Large intestine (tissue), 3 donors: ENCODE data around the gene GANAB. TPM values are rescaled to one million over a fixed set of nuclear protein-coding genes. Genes with fewer than 3 reads are reported as not detected.

Source experiments
- DNase-seq, 2 donors: peaks; one replicate each; pipeline versions ENCODE4 v3.0.0 to v3.0.0-alpha.2; 2013
- H3K27ac ChIP-seq: one replicate; pipeline ENCODE4 v1.5.1; 2013; ENCODE audit warnings: low read length
- H3K27me3 ChIP-seq: 2 replicates; pipeline ENCODE4 v1.6.1; 2013; ENCODE audit warnings: low read length; ENCODE audit not compliant: control insufficient read depth, insufficient read depth
- H3K36me3 ChIP-seq: 2 replicates; pipeline ENCODE4 v1.6.1; 2013; ENCODE audit warnings: low read length; ENCODE audit not compliant: control insufficient read depth, insufficient read depth
- H3K4me1 ChIP-seq: one replicate; pipeline ENCODE4 v1.6.1; 2013; ENCODE audit warnings: low read length; ENCODE audit not compliant: control insufficient read depth, insufficient read depth
- H3K4me3 ChIP-seq: one replicate; pipeline ENCODE4 v1.5.1; 2013; ENCODE audit warnings: low read length
- H3K9me3 ChIP-seq: one replicate; pipeline ENCODE4 v1.6.1; 2013; ENCODE audit warnings: mild to moderate bottlenecking, low read depth, low read length, moderate library complexity; ENCODE audit not compliant: control insufficient read depth
- WGBS: methylation state at CpG from one replicate; pipeline ENCODE4 v1.1.5; 2013; ENCODE audit warnings: low lambda C conversion rate; ENCODE audit not compliant: insufficient coverage; 5-methylcytosine and 5-hydroxymethylcytosine counted together
- polyA plus RNA-seq: library from polyadenylated mRNA; unstranded; fragments of 120-200 nt; gene quantifications from one replicate; pipeline ENCODE4 v1.2.1, GENCODE V29; 2013

GANAB gene
- polyA plus RNA-seq, 1 donor, result 272 TPM

GRCh38 chr11:62601122-62601371 lies 45.4 kb downstream of the GANAB start:
- no CpG with 5 or more reads among the region's 30 CpGs for WGBS
- Histone ChIP-seq H3K36me3 (peaks cover 36% of the 10 kb centered on the region), H3K27ac (peak overlapping the region; percentile 82), H3K4me3 (peak overlapping the region; percentile 94), H3K9me3 (peaks cover 5% of the 10 kb centered on the region), H3K27me3 (no peaks in the 10 kb centered on the region), H3K4me1 (peaks cover 25% of the 10 kb centered on the region)
- DNase-seq, result no peak

GRCh38 chr11:62600367-62601121 lies 45.9 kb downstream of the GANAB start:
- Histone ChIP-seq H3K27ac (peak overlapping the region; percentile 82), H3K36me3 (peaks cover 36% of the 10 kb centered on the region), H3K9me3 (peaks cover 3% of the 10 kb centered on the region), H3K4me1 (peaks cover 25% of the 10 kb centered on the region), H3K27me3 (no peaks in the 10 kb centered on the region), H3K4me3 (peak overlapping the region; percentile 94)
- no peak for DNase-seq
- 0% methylated on average over 2 of the region's 26 CpGs for WGBS

- H3K4me3 ChIP-seq, result peak overlapping the region; percentile 94
- no peak for DNase-seq
- H3K27me3 ChIP-seq, result no peaks in the 10 kb centered on the region
- H3K9me3 ChIP-seq, result peaks cover 3% of the 10 kb centered on the region
- H3K36me3 ChIP-seq, result peaks cover 37% of the 10 kb centered on the region
- H3K27ac ChIP-seq, result no peak overlapping the region
- peaks cover 25% of the 10 kb centered on the region for H3K4me1 ChIP-seq
- WGBS, result 25% methylated on average over 4 of the region's 5 CpGs
Measured at GRCh38 chr11:62599901-62600300, 46.5 kb downstream of the GANAB start.

DNA sequence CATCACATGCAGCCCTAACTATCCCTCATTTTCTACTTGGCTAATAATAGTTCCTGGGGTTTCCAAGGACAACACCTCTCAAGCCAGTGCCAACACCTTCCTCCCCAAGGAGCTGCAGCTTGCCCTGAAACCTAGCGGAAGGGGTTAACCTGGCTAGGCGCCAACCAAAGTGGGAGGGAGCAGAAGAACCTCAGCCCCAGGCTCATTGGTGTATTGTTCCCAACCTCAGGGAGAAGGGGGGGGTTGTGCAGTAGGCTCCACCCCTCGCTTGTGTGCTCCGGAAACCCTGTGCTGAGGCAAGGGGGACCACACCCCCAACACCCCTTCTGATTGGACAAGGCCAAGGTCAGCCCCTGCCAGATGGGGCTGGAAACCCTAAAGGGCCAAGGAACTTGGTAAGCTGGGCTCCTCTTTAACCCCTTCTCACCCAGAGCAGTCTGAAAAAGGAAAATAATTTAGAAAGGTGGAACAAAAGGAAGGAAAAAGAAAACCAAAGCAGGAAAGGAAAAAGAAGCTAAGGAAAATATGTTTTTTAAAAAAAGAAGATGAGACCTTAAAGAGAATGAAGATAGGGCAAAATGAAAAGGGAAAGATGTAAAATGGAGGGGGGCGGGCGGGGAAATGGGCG lies 47.2 kb downstream of the GANAB start:
- peak overlapping the region; percentile 8 for H3K27ac ChIP-seq
- WGBS, result 94% methylated on average over 3 of the region's 7 CpGs
- DNase-seq, result peak; percentile 93
- peaks cover 25% of the 10 kb centered on the region for H3K4me1 ChIP-seq
- peaks cover 44% of the 10 kb centered on the region for H3K36me3 ChIP-seq
- H3K27me3 ChIP-seq, result no peaks in the 10 kb centered on the region
- H3K9me3 ChIP-seq, result peaks cover 3% of the 10 kb centered on the region
- H3K4me3 ChIP-seq, result no peak overlapping the region

DNA sequence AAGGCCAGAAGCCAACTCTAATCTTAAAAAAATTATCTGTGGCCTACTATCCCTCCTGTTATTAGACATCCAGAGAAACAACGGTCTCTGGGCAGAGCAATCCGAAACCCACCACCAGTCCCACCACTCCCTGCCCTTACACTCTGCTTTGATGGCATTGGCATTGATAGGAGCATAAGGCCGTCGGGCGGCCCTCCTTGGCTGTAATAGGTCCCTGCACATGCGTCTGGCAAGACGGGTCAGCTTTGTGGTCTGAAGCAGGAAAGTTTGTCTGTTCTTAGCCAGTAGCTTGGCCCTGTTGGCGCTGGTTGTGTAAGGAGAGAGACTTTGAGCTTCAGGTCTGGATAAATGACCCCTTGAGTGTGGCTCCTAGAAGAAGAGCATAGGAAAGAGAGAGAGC lies 51.3 kb downstream of the GANAB start:
- H3K36me3 ChIP-seq, result peaks cover 48% of the 10 kb centered on the region
- peaks cover 25% of the 10 kb centered on the region for H3K4me1 ChIP-seq
- H3K27me3 ChIP-seq, result no peaks in the 10 kb centered on the region
- H3K9me3 ChIP-seq, result no peaks in the 10 kb centered on the region
- no peak overlapping the region for H3K4me3 ChIP-seq
- no CpG with 5 or more reads among the region's 8 CpGs for WGBS
- no peak overlapping the region for H3K27ac ChIP-seq
- DNase-seq, result no peak

GRCh38 chr11:62593434-62594044 lies 52.9 kb downstream of the GANAB start:
- peaks cover 47% of the 10 kb centered on the region for H3K36me3 ChIP-seq
- no peak overlapping the region for H3K4me3 ChIP-seq
- H3K9me3 ChIP-seq, result no peaks in the 10 kb centered on the region
- H3K4me1 ChIP-seq, result peaks cover 12% of the 10 kb centered on the region
- DNase-seq, result peak; percentile 63 to 64
- no peak overlapping the region for H3K27ac ChIP-seq
- no peaks in the 10 kb centered on the region for H3K27me3 ChIP-seq
- no CpG with 5 or more reads among the region's 13 CpGs for WGBS

- H3K4me1 ChIP-seq, result peaks cover 12% of the 10 kb centered on the region
- peaks cover 47% of the 10 kb centered on the region for H3K36me3 ChIP-seq
- H3K27ac ChIP-seq, result peak overlapping the region; percentile 86
- 72% methylated on average over 2 of the region's 8 CpGs for WGBS
- no peaks in the 10 kb centered on the region for H3K27me3 ChIP-seq
- H3K4me3 ChIP-seq, result no peak overlapping the region
- no peaks in the 10 kb centered on the region for H3K9me3 ChIP-seq
- no peak for DNase-seq
Measured at GRCh38 chr11:62592989-62593421, 53.4 kb downstream of the GANAB start.

DNA sequence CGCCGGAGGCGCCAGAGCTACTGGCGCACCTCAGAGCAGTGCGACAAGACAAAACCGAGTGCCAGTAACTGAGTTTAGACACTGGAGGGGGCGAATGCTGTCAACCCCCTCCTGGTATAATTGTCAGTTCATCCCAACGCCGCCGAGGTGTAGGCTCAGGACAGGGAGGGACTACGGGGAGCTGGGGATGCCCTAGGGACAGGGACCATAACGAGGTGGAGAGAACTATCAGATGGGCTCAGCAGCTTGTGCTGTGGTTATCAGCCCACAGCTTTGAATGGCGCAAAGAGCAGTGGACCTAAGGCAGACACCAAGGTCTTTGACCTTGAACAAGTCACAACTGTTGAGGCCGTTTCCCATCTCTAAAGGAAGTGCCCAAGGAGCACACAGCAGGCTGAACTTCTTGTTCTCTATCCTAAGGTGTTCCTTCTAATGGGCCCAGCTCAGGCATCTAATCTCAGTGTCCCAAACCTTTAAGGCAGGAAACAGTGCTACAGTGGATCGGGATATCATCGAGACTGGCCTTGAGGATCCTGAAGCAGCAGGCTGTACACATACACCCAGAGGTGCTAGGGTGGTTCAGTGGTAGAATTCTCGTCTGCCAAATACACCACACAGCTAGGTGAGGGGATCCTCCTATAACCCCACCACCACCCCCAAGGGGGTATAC lies 54.1 kb downstream of the GANAB start:
- H3K4me3 ChIP-seq, result peak overlapping the region; percentile 82
- peak in 1 of 2 donors; percentile 71 for DNase-seq
- no peaks in the 10 kb centered on the region for H3K9me3 ChIP-seq
- H3K4me1 ChIP-seq, result peaks cover 12% of the 10 kb centered on the region
- no CpG with 5 or more reads among the region's 17 CpGs for WGBS
- peaks cover 47% of the 10 kb centered on the region for H3K36me3 ChIP-seq
- H3K27ac ChIP-seq, result peak overlapping the region; percentile 86
- no peaks in the 10 kb centered on the region for H3K27me3 ChIP-seq

DNA sequence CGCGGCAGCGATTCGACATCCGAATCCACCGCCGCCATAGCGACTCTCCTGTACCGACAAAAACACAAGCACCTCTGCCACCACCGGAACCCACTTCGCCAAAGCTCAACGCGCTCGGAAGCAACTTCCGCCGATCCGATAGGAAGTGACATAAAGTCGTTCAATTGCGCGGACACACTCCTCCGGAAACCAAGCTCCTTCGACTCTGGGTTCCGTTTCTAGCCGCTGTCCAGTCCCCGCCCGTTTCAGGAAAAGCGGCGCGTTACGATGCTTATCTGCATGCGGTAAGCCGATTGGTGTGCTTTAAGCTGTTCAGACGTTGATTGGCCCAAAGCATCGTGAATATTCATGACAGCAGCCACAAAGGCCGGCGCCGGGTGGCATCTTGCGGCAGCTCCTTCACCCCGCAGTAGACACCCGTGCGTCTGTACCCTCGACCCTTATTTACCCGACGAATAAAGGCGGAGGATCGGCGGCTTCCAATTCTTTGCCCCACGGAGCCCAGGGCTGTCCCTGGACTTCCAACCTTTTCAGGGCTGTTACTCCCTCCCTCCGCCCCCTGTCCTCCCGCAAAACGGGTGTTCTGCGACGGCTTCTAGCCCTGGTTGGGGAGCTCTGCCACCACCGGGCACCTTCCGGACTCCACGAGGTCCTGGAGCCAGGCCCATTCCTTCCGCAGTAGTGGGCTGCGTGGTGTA lies 54.8 kb downstream of the GANAB start, which contains the start of gene TUT1:
TSS of gene TUT1 (minus strand) at position 76 of the 698 bp plus-strand sequence. CDS start at position 38, 38 bp downstream.
- Histone ChIP-seq H3K27me3 (no peaks in the 10 kb centered on the region), H3K4me3 (peak within 1 kb of the TSS; percentile 82), H3K27ac (peak within 1 kb of the TSS; percentile 86), H3K36me3 (peaks cover 45% of the 10 kb centered on the region), H3K4me1 (peaks cover 12% of the 10 kb centered on the region), H3K9me3 (no peaks in the 10 kb centered on the region)
- no CpG with 5 or more reads among the region's 58 CpGs for WGBS
- DNase-seq, result peak; percentile 98 to 99
